Measurements from ENCODE around the gene GZMB. TPM values are rescaled to one million over a fixed set of nuclear protein-coding genes. Genes with fewer than 3 reads are reported as not detected.
A peak's percentile ranks its signal among the peaks of the same experiment; 100 is the strongest.
"Not testable (repeated sequence)": the region's sequence is repeated elsewhere in the genome, so short reads cannot be mapped to it uniquely, and the experiment has no call there.

GZMB gene, protein sequence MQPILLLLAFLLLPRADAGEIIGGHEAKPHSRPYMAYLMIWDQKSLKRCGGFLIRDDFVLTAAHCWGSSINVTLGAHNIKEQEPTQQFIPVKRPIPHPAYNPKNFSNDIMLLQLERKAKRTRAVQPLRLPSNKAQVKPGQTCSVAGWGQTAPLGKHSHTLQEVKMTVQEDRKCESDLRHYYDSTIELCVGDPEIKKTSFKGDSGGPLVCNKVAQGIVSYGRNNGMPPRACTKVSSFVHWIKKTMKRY
- polyA plus RNA-seq (2013, experiment 1 of 2; ENCODE audit: insufficient read length) = not detected
- not detected for polyA plus RNA-seq (2013, experiment 2 of 2; ENCODE audit: insufficient read length)

DNA sequence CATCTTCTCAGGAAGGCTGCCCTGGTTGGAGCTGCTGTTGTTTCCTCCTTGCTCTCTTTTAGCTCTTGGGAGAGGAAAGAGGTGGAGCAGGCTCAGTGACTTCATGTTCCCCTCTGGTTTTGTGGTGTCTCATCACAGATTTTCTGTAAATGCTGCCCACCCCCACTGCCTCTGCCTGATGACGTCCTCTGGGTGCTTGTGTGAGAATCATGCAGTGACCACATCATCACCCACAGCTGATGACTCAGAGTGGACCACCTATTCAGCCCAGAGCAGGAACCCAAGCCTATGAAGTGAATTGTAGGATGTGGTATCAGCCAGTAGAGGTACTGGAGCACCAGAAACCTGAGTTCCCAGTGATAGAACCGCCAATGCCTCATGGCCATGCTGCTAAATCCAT is at the start of gene GZMB:
Gene GZMB, minus strand, starts transcription at position 33 of the 400 bp plus-strand sequence. Its CDS starts 30 bp downstream, at position 3.
- DNase-seq = no peak

DNA sequence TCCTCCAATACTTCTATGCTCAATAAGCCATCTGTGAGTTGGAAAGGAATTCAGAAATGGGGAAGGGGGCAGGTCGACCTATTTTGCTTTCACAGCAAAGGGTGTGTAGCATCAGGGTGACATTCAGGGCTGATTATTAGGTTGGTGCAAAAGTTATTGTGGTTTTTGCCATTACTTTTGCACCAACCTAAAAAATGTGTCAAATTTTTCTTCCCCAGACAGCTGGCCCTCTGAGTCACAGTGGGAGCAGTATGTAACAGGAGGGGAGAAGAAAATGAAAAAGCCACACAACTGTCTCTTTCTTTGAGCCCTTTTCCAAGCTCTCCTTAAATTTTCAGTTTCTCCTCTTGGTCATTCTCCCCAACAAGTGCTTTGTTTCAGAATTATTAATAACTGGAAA is 47.1 kb upstream of the GZMB start:
- no peak for DNase-seq

DNA sequence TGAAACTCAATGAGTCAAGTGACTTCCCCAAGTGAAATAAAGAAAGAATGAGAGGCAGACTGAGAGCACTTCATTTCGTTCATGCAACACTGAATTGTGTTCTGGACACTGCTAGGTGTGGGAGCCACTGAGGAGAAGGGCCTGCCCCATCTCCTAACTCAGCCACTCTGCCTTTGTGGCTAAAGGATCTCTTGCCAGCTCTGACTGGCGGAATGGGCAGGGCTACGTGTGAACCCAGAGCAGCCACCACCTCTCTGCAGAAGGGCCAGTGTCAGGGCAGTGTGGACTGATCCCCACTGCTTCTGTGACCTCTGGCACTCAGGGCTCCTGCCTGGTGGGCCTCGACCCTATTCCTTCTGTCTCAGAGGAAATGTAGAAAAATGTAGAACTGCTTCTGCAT is 46.5 kb upstream of the GZMB start:
- DNase-seq = no peak

DNA sequence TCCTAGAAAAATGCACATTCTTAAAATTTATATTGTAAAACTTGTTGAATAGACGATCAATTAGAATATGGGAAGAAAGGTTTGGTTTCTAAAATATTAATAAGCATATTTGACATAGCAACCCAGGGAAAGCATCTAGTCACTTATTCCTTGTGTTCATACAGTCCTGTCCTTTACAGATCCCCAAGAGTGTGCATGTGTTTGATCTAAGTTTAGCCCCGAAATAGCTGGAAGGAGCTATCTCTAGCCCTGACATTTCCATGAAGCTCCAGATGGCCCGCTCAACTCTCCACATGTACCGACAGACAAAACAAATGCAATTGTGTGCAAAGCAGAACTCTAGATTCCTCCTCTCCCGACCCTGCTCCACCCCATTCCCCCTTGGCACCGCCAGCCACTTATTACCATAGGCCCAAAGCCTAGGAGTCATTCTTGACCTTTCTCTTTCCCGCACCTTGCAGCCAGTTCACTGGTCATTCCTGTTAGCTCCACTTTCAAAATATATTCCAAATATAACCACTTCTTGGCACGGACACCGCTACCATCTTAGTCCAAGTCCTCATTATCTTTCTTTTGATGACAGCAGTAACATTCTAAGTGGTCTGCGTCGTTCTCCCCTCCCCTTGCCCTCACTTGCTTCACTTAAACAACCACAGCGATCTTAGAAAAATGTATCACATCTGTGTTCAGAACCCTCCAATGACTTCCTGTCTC is 45.4 kb upstream of the GZMB start:
- DNase-seq = no peak

DNA sequence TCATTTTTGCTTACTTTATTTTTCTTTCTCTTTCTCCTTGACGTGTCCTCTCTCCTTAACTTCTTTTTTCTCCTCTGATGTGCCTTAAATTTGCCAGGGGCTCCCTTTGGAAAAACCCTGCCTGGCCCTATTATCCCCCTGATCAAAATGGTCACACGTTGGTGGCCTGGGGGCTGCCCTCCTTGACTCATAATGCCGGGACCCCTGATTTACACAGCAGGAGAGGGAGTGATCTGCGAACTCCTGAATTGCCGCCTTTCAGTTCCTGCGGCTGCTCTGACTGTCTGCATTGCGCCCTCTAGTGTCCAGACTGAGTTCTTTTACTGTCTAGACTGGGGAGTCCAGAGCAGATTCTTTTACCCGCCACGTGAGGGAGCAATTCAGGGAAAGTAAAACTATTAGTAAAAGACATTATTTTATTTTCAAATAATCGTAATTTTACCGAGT is 44.8 kb upstream of the GZMB start:
- DNase-seq = peak; percentile 82

DNA sequence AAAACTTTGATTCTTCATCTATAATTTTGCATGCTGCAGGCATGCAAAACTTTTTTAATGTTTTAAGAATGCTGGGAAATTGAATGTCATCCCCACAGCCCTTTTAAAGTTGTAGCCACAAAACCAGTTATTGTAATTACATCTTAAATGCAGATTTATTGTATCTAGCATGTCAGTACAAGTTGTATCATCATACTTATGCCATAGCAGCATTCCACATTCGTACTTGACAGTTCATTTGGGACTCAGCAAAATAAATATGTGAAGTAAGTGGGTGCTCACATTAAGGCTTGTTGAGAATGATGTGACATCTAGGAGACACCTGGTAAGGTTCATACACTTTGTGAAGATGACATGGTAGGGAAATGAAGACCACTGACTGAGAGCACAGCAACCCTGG is 44.0 kb upstream of the GZMB start:
- no peak for DNase-seq

DNA sequence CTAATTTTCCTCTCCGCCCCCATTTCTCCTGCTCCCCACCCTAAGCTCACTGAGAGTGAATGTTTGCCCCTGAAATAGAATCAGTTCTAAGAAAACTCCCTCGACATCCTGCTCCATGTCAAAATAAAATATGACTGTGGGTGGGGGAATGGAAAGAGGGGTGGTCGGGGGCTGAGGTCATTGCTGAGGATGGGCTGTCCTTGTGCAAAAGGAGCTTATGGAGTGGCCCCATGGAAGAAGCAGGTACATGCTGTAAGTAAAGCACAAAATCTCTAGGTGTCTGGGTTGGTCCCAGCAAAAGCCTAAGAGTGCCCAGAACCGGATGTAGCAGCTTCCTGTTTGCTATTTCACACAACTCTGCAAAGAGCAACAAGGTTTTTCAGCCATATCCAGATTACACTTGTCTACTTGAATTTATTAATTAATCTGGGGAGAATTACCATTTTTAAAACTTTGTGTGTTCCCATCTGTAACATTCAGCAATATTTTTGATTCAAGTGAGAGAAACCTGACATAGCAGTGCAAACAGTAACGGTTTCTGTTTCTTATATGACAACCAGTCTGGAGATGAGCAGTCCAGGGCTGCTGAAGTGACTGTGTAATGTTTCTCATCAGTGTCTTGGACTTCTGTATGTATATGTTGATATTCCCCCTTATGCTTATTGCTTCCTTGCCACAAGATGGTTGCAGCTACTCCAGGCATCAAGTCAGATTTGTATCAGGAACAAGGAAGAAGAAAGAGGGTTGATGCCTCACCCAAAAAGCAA is 40.4 kb upstream of the GZMB start:
- DNase-seq = no peak

DNA sequence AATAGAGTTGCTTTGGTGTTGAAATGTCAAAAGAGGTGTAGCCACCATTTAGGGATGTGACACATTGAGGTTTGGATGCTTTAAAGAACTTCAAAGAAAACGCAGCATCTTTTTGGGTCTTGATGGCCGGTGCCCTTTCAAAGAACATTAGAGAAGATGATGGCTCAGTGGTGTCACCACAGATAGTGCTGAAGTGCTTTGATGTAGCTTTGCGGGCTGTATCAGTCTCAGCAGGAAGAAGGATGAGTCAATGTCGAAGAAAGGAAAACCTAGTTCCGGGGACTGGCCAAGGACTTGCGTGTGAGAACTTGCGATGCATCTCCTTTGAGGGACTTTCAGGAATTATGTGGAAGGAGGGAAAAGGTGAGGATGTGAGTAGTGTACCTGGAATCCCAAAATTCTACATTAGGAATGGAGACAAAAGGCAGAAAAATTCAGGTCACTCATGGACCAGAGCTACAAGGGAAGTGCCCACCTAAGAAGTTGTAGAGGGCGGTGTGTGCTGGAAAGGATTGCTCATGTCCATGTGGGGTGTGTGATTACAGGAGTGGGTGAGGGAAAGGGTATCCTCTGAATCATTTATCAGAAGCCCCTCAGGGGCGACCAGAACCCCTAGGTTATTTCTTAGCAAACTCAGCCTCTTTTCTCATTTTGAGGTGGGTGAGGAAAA is 39.7 kb upstream of the GZMB start:
- DNase-seq = no peak

DNA sequence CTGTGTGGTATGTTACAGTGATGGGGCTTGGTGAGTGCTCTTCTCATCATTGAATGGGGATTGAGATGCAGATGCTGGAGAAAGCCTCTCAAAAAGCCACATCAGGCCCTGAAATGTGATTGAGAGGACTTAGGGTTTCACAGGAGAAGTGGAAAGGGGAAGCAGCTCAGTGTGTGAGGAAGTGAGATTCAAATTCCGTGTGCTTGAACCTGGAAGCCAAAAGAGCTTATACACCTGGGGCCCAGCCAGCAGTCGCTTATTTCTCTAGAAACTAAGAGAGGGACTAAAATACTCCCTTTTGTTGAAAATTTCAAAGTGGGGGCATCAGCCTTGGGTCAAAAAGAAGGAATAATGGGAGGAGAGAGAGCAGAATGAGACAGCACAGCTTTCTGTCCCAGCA is 39.1 kb upstream of the GZMB start:
- DNase-seq = no peak

DNA sequence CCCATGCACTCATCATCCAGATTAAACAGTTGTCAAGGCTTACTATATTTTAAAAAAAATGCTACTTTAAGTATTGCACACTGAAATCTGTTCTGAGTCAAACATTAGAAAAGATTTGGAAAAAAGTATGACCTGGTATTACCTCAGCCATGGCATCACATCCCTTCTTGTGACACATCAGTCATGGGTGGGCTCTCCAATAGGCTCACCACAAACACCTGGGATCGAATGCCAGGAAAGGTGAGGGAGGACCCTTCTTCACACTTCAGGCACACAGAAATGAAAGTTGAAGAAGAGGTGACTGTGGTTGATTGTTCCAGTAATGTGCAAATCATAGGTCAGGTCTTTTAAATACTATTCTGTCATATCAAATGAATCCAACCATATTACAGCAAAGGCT is 36.6 kb upstream of the GZMB start:
- DNase-seq = no peak

DNA sequence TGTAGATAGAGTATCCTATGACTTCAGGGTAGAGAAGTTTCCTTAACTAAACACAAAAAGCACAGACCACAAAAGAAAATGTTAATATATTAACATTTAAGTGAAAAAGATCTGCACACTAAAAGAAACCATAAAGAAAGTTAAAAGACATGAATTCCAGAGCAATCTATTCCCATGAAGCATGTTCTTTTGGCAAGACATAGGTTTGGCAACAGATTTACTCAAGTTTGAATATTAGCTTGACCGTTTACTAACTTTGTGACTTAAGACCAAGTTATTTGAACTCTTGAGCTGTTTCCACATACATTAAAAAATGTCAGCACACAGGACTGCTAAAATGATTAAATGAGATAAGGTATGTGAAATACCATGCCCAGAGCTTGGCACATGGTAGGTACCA is 35.7 kb upstream of the GZMB start:
- DNase-seq = no peak

DNA sequence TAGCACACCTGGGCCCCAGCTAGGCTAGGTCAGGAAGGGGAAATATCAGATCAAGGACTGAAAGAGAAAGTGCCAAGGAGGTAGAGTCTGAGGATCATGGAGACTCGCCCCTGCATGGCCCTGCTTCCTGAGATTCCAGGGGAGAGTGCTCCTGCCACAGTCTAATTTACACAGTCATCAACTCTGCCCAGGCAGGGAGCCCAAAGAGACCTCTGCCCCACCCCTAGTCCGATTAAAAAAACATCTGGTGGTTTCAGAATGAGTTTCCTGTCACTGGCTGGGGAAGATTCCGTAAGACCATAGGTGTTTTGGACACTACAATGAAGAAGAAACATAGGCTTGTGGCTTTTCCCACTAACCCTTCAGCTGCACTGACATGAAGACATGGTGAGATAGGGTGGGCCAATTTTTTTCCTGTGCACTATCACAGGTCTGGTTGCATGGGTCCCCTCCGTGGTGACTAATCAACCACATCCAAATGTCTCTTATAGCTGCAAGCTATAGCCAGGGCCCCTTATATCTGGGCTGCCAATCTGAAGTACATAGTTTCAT is 31.5 kb upstream of the GZMB start:
- no peak for DNase-seq

DNA sequence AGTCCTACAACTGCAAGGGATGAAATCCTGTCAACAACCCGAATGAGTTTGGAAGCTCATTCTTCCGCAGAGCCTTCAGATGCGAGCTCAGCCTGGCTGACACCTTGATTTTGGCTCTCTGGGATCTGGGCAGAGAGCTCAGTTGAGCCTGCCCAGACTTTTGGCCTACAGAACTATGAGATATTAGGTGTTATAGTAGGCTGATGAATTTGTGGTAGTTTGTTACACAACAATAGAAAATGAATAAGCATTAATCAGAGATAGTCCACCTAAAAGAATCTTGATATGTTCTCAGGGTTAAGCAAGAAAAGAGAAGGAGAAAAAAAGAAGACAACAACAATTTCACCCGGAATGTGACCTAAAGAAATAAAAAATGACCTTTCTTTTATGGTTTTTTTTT is 30.4 kb upstream of the GZMB start:
- DNase-seq = no peak

DNA sequence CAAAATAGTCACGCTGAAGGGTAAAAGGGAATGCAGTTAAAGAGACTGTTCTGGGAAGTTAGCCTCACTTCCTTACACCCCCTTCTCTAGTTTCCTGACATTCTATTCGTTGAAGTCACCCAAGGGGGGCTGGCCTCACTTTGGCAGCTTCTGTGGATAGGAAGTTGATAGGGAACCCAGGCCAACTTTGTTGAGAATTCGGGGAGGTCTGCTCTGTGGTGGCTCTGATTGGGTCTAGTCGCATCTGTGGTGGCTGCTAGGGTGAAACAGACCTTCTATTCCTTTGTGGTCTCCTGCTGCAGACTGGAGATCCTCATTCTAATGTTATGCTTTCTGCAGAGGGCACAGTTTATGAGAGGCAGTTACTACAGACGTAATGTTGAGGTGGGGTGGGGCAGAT is 28.8 kb upstream of the GZMB start:
- no peak for DNase-seq

DNA sequence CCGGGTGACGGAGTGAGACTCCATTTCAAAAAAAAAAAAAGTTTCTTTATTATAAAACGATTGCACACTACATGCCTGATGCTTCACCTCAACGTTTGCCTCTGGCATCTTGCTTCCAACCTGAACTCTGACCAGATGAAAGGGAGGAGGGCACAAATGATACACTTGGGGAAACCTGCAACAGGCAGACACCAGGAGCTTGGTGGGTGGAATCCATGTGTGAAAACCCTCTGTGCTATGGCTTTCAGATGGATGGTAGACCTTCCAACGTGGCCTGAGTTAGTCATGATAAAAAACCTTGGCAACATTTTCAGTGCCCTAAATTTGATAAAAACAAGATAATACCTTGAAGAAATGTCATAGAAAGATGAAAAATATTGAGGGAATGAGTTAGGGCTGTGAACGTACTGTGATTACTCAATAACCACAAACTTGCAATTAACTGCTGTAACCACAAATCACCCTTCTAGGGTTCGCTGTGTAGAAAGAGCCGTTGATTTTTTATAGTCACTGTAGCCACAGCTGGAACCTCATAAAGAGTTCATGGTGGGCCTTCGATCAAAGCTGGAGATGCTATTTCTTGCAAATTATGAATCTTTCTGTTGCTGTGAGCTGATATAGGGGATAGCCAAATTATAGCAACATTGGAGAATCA is 26.1 kb upstream of the GZMB start:
- no peak for DNase-seq

DNA sequence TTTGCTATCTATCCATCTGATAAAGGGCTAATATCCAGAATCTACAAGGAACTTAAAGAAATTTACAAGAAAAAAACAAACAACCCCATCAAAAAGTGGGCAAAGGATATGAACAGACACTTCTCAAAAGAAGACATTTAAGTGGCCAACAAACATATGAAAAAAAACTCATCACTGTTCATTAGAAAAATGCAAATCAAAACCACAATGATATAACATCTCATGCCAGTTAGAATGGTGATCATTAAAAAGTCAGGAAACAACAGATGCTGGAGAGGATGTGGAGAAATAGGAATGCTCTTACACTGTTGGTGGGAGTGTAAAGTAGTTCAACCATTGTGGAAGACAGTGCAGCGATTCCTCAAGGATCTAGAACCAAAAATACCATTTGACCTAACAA is 14.4 kb upstream of the GZMB start:
- not testable (repeated sequence) for DNase-seq

DNA sequence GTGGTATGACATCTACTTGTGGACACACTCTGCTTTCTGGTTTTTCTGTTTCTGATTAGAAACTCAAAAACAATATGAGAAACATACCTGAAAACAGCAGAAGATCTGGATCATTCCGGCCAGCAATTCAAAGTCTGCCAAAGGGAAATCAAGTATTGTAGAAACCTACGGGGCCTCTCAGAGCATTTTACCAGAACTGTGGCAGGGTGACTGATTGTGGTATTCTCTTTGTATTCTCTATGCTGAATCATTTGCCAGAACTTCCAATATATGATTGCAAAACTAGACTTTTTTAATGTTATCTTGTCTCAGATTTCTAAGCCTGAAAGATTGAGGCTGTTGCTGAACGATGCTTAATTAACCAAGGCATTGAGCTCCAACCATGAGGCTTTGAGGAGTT is 5.9 kb upstream of the GZMB start:
- no peak for DNase-seq

DNA sequence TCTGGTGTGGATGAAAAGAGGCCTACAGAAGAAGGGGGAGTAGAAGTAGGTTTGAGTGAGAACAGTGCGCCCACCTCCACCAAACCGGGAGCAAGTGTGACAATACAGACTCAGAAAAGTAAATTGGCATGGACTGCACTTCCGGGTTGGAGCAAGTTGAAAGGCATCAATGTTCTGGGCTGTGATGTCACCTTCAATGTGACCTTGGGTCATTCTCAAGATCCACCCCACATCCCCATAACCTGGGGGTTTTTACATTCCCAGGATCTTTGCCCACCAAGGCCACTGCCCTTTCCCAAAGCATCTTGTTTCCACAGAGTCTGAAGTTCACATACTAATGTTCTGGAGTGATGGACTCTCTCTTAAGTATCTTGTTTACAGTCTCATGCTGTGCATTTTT is 5.3 kb upstream of the GZMB start:
- DNase-seq = no peak

DNA sequence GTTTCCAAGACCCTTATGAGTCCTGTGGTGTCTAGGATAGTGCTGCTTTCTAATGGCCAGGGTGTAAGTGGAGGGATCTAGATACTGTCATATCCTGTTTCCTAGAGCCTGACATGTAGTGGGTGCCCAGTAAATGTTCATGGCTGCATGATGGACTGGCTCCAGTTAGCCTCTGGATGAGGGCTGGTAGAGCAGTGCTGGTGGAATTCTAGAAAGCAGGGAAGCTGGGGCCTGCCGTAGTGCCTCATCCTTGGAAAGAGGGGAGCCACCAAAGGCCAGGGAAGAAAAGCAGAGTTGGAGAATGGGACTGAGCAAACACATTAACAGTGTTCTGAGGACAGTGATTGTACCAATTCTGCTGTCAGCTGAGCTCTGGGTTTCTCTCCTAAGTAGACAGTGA is 637 bp downstream of the GZMB start:
- no peak for DNase-seq

DNA sequence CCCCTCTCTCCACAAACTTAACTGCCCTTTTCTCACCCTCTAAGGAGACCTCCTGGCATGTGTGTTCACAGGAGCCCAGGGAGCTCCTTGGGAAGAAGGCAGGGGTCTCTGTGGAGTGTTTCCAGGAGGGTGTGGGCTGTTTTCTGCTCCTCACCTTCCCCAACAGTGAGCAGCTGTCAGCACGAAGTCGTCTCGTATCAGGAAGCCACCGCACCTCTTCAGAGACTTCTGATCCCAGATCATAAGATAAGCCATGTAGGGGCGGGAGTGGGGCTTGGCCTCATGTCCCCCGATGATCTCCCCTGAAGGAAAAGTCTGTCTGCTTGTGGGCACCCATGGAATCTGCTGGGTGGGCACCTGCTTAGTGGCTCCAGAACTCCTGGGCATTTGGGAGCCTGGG is 1.2 kb downstream of the GZMB start:
- no peak for DNase-seq

DNA sequence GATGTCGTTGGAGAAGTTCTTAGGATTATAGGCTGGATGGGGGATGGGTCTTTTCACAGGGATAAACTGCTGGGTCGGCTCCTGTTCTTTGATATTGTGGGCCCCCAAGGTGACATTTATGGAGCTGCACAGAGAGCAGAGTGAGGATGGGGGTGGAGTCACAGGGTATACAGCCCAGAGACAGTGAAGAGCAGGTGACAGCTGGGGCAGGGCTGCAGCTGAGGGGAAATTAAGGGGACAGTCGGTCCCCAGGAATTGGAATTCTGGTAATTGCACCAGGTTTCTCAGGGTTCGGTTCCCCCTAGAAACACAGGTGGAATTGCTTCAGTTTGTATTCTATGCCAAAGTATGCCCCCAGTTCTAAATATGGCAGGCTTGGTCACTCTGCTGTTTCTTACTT is 1.7 kb downstream of the GZMB start:
- no peak for DNase-seq

DNA sequence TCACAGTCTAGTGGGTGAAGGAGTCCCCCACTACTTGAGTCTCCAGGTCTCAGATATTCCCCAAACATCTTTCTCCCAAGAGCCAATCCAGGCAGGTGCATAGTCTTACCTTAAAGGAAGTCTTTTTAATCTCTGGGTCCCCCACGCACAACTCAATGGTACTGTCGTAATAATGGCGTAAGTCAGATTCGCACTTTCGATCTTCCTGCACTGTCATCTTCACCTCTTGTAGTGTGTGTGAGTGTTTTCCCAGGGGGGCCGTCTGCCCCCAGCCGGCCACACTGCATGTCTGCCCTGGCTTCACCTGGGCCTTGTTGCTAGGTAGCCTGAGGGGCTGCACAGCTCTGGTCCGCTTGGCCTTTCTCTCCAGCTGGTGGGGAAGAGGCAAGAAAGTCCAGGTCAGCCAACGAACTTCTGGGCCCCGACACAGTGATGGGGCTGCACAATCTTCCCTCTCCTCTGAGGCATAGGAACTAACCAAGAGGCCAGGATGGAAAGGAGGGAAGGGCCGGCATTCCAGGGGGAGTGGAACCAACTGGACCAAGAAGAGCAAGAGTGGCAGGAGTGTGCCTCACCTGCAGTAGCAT is 2.1 kb downstream of the GZMB start:
- no peak for DNase-seq

All from fibroblast of skin of abdomen (primary cell).